ENCODE data around the gene TNFAIP2. TPM values are rescaled to one million over a fixed set of nuclear protein-coding genes. Genes with fewer than 3 reads are reported as not detected.

The TNFAIP2 gene
- total and polyA plus RNA-seq, 2 of the 4 experiments (the other 2 are of a cell fraction), result 6.3 to 9.6 TPM

DNA sequence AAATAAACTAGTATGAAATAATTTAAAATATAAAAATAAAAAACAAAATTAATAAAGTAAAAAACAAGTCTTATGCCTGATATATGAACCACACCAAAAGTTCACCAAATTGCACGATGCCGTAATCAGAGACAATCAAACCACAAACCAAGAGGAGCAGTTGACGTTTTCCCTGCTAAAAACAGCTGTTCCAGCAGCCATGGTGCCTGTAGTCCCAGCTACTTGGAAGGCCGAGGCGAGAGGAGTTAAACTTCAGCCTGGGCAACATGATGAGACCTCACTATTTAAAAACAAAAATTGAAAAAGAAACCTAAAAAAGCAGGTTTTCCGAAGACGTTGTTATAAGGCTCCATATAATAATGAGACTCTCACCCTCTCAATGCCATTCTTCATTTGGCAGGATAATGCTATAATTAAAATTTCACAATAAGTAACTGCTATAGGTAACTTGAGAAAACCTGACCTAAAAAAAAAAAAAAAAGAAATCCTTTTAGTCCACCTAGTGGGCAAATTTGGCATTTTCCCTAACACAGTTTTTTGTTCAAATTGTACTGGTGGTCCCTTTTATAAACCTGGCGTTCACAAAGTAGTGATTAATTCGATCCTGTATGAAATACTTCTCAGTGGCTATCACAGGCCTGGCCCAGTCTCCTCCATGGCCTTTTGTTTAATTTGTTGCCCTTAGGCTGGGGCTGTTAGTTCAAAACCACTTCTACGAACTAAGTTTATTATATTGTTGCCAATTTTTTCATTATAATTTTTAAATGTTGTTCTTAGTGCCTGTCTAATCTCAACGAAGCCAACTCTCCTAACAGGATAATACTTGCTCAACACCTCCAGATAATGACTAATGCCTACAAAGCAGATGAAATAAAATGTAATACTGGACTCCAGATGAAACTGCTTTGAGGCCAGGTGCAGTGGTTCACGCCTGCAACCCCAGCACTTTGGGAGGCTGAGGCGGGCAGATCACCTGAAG is 62.1 kb downstream of the TNFAIP2 start (continued):
- TF ChIP-seq MXI1 (IDR thresholded peaks at IDR 0.05; ENCODE audit: borderline replicate concordance, low read depth, low read length) (no peak), RAD21 (IDR thresholded peaks at IDR 0.05; ENCODE audit: low read length) (peak; percentile 56), NFE2L2 (IDR thresholded peaks at IDR 0.05; ENCODE audit: low read depth, low read length) (no peak)

DNA sequence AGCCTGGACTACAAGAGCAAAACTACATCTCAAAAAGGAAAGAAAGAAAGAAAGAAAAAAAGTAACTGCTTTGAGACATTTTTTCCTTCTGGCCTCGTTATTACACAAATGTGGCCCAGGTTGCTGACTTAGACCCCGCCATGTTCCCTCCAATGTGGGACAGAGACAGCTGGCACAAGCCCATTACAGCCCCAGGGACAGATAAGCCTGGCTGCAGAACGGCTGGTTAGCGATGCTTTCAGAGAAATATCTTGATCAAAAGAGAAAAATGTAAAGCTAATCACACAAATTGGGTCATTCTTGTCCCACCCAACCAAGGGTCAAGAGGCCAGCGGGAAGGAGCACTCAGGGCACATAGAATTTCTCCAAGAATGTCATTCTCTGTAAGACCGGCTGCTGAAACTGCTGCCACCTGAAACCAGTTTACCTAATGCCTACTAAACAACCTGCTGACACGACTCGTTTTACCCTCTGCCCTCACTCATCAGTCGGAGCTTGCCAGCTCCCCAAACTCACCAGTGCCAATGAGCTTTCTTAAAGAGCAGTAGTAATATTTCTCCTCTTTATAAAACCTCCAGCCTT is 63.1 kb downstream of the TNFAIP2 start:
- TF ChIP-seq NFE2L2 (IDR thresholded peaks at IDR 0.05; ENCODE audit: low read depth, low read length) (no peak), MAZ (IDR thresholded peaks at IDR 0.05; ENCODE audit: borderline replicate concordance, low read depth, low read length) (no peak), RAD21 (IDR thresholded peaks at IDR 0.05; ENCODE audit: low read length) (no peak), MAFK (IDR thresholded peaks at IDR 0.05; ENCODE audit: low read depth, low read length) (no peak), CEBPB (IDR thresholded peaks at IDR 0.05; ENCODE audit: low read depth, low read length) (no peak), SMC3 (IDR thresholded peaks at IDR 0.05; ENCODE audit: low read depth, low read length) (no peak), FOS (IDR thresholded peaks at IDR 0.05; ENCODE audit: low read depth, low read length) (no peak), RFX5 (IDR thresholded peaks at IDR 0.05; ENCODE audit: low read depth, low read length) (no peak), RCOR1 (IDR thresholded peaks at IDR 0.05; ENCODE audit: insufficient replicate concordance, low read length) (no peak), POLR2A (IDR thresholded peaks at IDR 0.05; ENCODE audit: low read depth, low read length) (no peak)
- TF ChIP-seq, protein P1, sequence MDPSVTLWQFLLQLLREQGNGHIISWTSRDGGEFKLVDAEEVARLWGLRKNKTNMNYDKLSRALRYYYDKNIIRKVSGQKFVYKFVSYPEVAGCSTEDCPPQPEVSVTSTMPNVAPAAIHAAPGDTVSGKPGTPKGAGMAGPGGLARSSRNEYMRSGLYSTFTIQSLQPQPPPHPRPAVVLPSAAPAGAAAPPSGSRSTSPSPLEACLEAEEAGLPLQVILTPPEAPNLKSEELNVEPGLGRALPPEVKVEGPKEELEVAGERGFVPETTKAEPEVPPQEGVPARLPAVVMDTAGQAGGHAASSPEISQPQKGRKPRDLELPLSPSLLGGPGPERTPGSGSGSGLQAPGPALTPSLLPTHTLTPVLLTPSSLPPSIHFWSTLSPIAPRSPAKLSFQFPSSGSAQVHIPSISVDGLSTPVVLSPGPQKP (IDR thresholded peaks at IDR 0.05; ENCODE audit: borderline replicate concordance, low read depth, low read length), result no peak
- Histone ChIP-seq H3K4me1 (ENCODE audit: control insufficient read depth, insufficient read depth, low read length) (no peaks in the 10 kb centered on the region), H3K79me1 (ENCODE audit: low read depth in 1 of 2, low read length in 2 of 2) (no peaks in the 10 kb centered on the region), H2BK15ac (ENCODE audit: low read depth, low read length) (no peak overlapping the region), H2BK5ac (ENCODE audit: low read depth, low read length, poor library complexity, severe bottlenecking) (no peak overlapping the region), H3K9ac (ENCODE audit: low read depth, low read length) (no peak overlapping the region), H3K27ac (ENCODE audit: insufficient read depth, low read length) (no peak overlapping the region), H2AFZ (replicated peaks; ENCODE audit: low read length, poor library complexity) (no peak overlapping the region), H4K91ac (ENCODE audit: insufficient read depth, low read depth, low read length) (no peak overlapping the region), H3K36me3 (ENCODE audit: control insufficient read depth, insufficient read depth, low read length) (no peaks in the 10 kb centered on the region), H3K23ac (ENCODE audit: low read depth, low read length) (no peak overlapping the region), H3K4me3 (ENCODE audit: insufficient read depth, low read depth, low read length) (no peak overlapping the region), H3K4ac (ENCODE audit: low read depth, low read length) (no peak overlapping the region), H3K14ac (replicated peaks; ENCODE audit: low read depth, low read length) (no peak overlapping the region), H2AK9ac (replicated peaks; ENCODE audit: low read depth, low read length, poor library complexity) (no peak overlapping the region), H2BK120ac (ENCODE audit: low read depth, low read length) (no peak overlapping the region), H3K18ac (ENCODE audit: low read depth, low read length) (no peak overlapping the region), H4K5ac (ENCODE audit: low read depth, low read length) (no peak overlapping the region), H3K56ac (ENCODE audit: extremely low read depth, insufficient read depth, low read length) (no peak overlapping the region), H3K9me1 (ENCODE audit: insufficient read depth, low read length) (no peaks in the 10 kb centered on the region), H3K27me3 (ENCODE audit: control insufficient read depth, insufficient read depth, low read length) (peaks cover 59% of the 10 kb centered on the region), H3K9me3 (ENCODE audit: control insufficient read depth, insufficient read depth, low read length) (no peaks in the 10 kb centered on the region), H2AK5ac (ENCODE audit: low read depth, low read length) (no peak overlapping the region), H4K20me1 (ENCODE audit: insufficient read depth, low read length) (no peaks in the 10 kb centered on the region), H2BK20ac (ENCODE audit: low read depth, low read length) (no peak overlapping the region), H3K4me2 (ENCODE audit: low read depth, low read length) (no peak overlapping the region), H4K8ac (ENCODE audit: low read depth in 2 of 2, low read length in 2 of 2) (no peak overlapping the region)
- ATAC-seq (ENCODE audit: low read depth), result no peak
- 63% methylated on average over 1 of the region's 9 CpGs; no CpG with 5 or more reads in 1 of the 2 experiments for WGBS, 2 experiments (ENCODE audit: extremely low coverage in 2 of 2, insufficient read length in 1 of 2)
- BruUV-seq (replicated peaks), result no TSS peak
- CTCF ChIA-PET, result interaction anchor here (0.6 to 2.3 kb wide), 3 partner anchors 16 to 81 kb away, joined by 3 to 21 read pairs (median 3); no protein-coding TSS in a partner anchor
- no peak for DNase-seq
- intact Hi-C loops (cut with micrococcal nuclease) (loop anchor here (5.0 to 10.0 kb wide), 3 partner anchors 44 to 112 kb away; no protein-coding TSS in a partner anchor), in situ Hi-C loops (cut with MboI; ENCODE audit: low sequenced_read_pairs) (loop anchor here (5.0 kb wide), 1 partner anchor 106 kb away; no protein-coding TSS in a partner anchor), dilution Hi-C loops (cut with HindIII; ENCODE audit: low sequenced_read_pairs, unreplicated experiment) (no loop called here)
- POLR2A ChIA-PET (ENCODE audit: unreplicated experiment), result no interaction called here

Data from IMR-90 (cell line).